HG03469 (cell line): ENCODE results near the gene HYOU1.
"Not testable (repeated sequence)": the region's sequence is repeated elsewhere in the genome, so short reads cannot be mapped to it uniquely, and the experiment has no call there.

Experiments
- ATAC-seq: cut with Tn5 transposase; IDR thresholded peaks from one replicate; pipeline ENCODE4 v1.9.1; 2021; ENCODE audit warnings: mild to moderate bottlenecking, moderate library complexity, moderate number of reproducible peaks; ENCODE audit not compliant: unreplicated experiment

HYOU1 gene

GRCh38 chr11:119057000-119057769 is at the start of gene HYOU1:
Gene HYOU1 (minus strand): TSS chr11:119057205. CDS start chr11:119056160, 1,045 bp downstream.
- ATAC-seq, result peak; percentile 74

- no peak for ATAC-seq
These were observed 46.8 kb upstream of the HYOU1 start for GRCh38 chr11:119103793-119104192.

- not testable (repeated sequence) for ATAC-seq
These were observed 46.2 kb upstream of the HYOU1 start for GRCh38 chr11:119103161-119103664.

GRCh38 chr11:119101759-119102423 is 44.9 kb upstream of the HYOU1 start, which contains the start of gene DPAGT1:
Gene DPAGT1 (minus strand): TSS chr11:119101853. CDS start chr11:119101655, 198 bp downstream.
- peak; percentile 39 for ATAC-seq

- no peak for ATAC-seq
These were observed 44.2 kb upstream of the HYOU1 start for GRCh38 chr11:119100994-119101758.

GRCh38 chr11:119100246-119100970 is 43.4 kb upstream of the HYOU1 start:
- no peak for ATAC-seq

- ATAC-seq, result no peak
These were observed 42.7 kb upstream of the HYOU1 start for GRCh38 chr11:119099711-119100110.

GRCh38 chr11:119095066-119095880 is 38.3 kb upstream of the HYOU1 start:
- peak; percentile 65 for ATAC-seq

GRCh38 chr11:119094816-119095065 is 37.7 kb upstream of the HYOU1 start:
- peak; percentile 15 for ATAC-seq

- ATAC-seq, result no peak
These were observed 37.2 kb upstream of the HYOU1 start for GRCh38 chr11:119093942-119094815.

GRCh38 chr11:119092880-119093842 is 36.2 kb upstream of the HYOU1 start:
- no peak for ATAC-seq

GRCh38 chr11:119091966-119092879 is 35.2 kb upstream of the HYOU1 start:
- no peak for ATAC-seq

GRCh38 chr11:119091178-119091577 is 34.2 kb upstream of the HYOU1 start:
- ATAC-seq, result no peak

GRCh38 chr11:119089319-119089718 is 32.3 kb upstream of the HYOU1 start:
- ATAC-seq, result no peak

- no peak for ATAC-seq
These were observed 31.4 kb upstream of the HYOU1 start for GRCh38 chr11:119088406-119088805.

GRCh38 chr11:119087747-119088241 is 30.8 kb upstream of the HYOU1 start:
- no peak for ATAC-seq

GRCh38 chr11:119087123-119087522 is 30.1 kb upstream of the HYOU1 start:
- no peak for ATAC-seq
